GM23338 (cell line): Measurements from ENCODE around the gene TAOK1.

Experiments used
- CREB1 ChIP-seq: fragments of 250-450 bp; sonication (Bioruptor Pico); IDR thresholded peaks from 2 replicates; pipeline ENCODE4 v1.5.0; 2020; ENCODE audit warnings: low read depth, mild to moderate bottlenecking, moderate library complexity
- ETS1 ChIP-seq: IDR thresholded peaks from 2 replicates; pipeline ENCODE4 v1.6.1; 2016; ENCODE audit warnings: antibody characterized with exemption
- EZH2 ChIP-seq: fragments of 200-600 bp; sonication (generic); IDR thresholded peaks from one replicate; pipeline ENCODE4 v1.8.0; 2017; ENCODE audit warnings: antibody characterized with exemption, mild to moderate bottlenecking, low read depth; ENCODE audit not compliant: unreplicated experiment
- EZH2phosphoT487 ChIP-seq: fragments of 200-600 bp; sonication (generic); IDR thresholded peaks from one replicate; pipeline ENCODE4 v1.8.1; 2018; ENCODE audit warnings: antibody characterized with exemption; ENCODE audit not compliant: unreplicated experiment
- POLR2AphosphoS5 ChIP-seq: IDR thresholded peaks from 2 replicates; pipeline ENCODE4 v1.6.1; 2016; ENCODE audit warnings: antibody characterized with exemption, low read depth
- REST ChIP-seq: IDR thresholded peaks from one replicate; pipeline ENCODE4 v1.6.1; 2018; ENCODE audit warnings: antibody characterized with exemption; ENCODE audit not compliant: unreplicated experiment
- ZNF114 ChIP-seq: fragments of 250-450 bp; sonication (Bioruptor Pico); IDR thresholded peaks from 2 replicates; pipeline ENCODE4 v1.5.0; 2020; ENCODE audit warnings: mild to moderate bottlenecking, moderate library complexity
- TF ChIP-seq, protein P1 (sequence below), 2 experiments: fragments of 200-600 bp in 1 of 2; sonication (generic) in 1 of 2; conservative IDR thresholded peaks; 2 replicates each; pipeline versions ENCODE4 v1.5.1 to v1.6.1; 2016 to 2017; ENCODE audit warnings: antibody characterized with exemption in 2 of 2, low read depth in 2 of 2, mild to moderate bottlenecking in 2 of 2, moderate library complexity in 1 of 2
- TF ChIP-seq, protein P2 (sequence below): fragments of 250-450 bp; sonication (Bioruptor Pico); IDR thresholded peaks from 2 replicates; pipeline ENCODE4 v1.5.0; 2020; ENCODE audit warnings: mild to moderate bottlenecking, moderate library complexity

DNA sequence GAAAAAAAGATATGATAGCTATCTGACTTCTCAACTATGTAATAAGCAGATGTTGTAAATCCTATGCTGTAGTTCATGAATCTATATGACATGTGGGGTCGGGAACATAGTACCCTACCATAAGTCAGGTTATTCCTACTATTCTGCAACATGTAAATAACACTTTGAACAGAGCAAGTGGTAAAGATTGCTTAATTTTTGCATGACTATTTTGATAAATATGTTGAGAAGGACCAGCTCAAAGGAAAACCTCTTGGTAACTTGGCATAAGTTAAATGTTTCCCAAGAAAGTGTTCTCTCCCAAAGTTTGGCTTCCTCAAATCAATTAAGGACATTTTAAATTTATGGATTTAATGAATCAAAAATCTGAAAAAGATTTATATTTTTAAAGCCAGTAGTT is 114.5 kb downstream of the TAOK1 start:
- TF ChIP-seq REST (no peak), ETS1 (no peak), POLR2AphosphoS5 (no peak), EZH2 (no peak), EZH2phosphoT487 (no peak), ZNF114 (no peak), CREB1 (no peak)
- TF ChIP-seq, protein P1, sequence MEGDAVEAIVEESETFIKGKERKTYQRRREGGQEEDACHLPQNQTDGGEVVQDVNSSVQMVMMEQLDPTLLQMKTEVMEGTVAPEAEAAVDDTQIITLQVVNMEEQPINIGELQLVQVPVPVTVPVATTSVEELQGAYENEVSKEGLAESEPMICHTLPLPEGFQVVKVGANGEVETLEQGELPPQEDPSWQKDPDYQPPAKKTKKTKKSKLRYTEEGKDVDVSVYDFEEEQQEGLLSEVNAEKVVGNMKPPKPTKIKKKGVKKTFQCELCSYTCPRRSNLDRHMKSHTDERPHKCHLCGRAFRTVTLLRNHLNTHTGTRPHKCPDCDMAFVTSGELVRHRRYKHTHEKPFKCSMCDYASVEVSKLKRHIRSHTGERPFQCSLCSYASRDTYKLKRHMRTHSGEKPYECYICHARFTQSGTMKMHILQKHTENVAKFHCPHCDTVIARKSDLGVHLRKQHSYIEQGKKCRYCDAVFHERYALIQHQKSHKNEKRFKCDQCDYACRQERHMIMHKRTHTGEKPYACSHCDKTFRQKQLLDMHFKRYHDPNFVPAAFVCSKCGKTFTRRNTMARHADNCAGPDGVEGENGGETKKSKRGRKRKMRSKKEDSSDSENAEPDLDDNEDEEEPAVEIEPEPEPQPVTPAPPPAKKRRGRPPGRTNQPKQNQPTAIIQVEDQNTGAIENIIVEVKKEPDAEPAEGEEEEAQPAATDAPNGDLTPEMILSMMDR (conservative IDR thresholded peaks at IDR 0.05; ENCODE audit: low read depth in 2 of 2): no peak
- TF ChIP-seq, protein P2, sequence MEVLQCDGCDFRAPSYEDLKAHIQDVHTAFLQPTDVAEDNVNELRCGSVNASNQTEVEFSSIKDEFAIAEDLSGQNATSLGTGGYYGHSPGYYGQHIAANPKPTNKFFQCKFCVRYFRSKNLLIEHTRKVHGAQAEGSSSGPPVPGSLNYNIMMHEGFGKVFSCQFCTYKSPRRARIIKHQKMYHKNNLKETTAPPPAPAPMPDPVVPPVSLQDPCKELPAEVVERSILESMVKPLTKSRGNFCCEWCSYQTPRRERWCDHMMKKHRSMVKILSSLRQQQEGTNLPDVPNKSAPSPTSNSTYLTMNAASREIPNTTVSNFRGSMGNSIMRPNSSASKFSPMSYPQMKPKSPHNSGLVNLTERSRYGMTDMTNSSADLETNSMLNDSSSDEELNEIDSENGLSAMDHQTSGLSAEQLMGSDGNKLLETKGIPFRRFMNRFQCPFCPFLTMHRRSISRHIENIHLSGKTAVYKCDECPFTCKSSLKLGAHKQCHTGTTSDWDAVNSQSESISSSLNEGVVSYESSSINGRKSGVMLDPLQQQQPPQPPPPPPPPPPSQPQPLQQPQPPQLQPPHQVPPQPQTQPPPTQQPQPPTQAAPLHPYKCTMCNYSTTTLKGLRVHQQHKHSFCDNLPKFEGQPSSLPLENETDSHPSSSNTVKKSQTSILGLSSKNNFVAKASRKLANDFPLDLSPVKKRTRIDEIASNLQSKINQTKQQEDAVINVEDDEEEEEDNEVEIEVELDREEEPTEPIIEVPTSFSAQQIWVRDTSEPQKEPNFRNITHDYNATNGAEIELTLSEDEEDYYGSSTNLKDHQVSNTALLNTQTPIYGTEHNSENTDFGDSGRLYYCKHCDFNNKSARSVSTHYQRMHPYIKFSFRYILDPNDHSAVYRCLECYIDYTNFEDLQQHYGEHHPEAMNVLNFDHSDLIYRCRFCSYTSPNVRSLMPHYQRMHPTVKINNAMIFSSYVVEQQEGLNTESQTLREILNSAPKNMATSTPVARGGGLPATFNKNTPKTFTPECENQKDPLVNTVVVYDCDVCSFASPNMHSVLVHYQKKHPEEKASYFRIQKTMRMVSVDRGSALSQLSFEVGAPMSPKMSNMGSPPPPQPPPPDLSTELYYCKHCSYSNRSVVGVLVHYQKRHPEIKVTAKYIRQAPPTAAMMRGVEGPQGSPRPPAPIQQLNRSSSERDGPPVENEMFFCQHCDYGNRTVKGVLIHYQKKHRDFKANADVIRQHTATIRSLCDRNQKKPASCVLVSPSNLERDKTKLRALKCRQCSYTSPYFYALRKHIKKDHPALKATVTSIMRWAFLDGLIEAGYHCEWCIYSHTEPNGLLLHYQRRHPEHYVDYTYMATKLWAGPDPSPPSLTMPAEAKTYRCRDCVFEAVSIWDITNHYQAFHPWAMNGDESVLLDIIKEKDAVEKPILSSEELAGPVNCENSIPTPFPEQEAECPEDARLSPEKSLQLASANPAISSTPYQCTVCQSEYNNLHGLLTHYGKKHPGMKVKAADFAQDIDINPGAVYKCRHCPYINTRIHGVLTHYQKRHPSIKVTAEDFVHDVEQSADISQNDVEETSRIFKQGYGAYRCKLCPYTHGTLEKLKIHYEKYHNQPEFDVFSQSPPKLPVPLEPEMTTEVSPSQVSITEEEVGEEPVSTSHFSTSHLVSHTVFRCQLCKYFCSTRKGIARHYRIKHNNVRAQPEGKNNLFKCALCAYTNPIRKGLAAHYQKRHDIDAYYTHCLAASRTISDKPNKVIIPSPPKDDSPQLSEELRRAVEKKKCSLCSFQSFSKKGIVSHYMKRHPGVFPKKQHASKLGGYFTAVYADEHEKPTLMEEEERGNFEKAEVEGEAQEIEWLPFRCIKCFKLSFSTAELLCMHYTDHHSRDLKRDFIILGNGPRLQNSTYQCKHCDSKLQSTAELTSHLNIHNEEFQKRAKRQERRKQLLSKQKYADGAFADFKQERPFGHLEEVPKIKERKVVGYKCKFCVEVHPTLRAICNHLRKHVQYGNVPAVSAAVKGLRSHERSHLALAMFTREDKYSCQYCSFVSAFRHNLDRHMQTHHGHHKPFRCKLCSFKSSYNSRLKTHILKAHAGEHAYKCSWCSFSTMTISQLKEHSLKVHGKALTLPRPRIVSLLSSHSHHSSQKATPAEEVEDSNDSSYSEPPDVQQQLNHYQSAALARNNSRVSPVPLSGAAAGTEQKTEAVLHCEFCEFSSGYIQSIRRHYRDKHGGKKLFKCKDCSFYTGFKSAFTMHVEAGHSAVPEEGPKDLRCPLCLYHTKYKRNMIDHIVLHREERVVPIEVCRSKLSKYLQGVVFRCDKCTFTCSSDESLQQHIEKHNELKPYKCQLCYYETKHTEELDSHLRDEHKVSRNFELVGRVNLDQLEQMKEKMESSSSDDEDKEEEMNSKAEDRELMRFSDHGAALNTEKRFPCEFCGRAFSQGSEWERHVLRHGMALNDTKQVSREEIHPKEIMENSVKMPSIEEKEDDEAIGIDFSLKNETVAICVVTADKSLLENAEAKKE (CRISPR knock-in tag): no peak
